ENCODE measurements around the gene DDX20. TPM values are rescaled to one million over a fixed set of nuclear protein-coding genes. Genes with fewer than 3 reads are reported as not detected.

Gene DDX20
- total RNA-seq, 1 donor, result 30.7 TPM

DNA sequence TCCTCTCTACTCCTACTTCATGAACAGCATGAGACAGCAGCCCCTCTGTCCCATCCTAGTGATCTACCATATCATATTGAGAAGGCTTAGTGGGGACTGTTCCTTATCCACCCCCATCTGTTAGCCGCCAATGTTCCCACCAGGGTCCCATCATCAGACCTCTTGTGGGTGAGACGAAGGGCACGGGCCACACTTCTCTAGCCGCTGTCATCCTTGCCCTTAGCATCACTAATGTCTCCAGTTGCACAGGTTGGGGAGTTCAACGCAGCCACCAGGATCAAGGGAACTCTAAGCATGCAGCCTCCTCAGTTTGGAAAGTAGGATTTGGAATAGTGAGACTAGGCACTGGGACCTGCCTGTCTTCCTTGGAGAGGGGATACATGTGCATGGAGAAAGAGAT is 36.6 kb upstream of the DDX20 start:
- H3K4me3 ChIP-seq (ENCODE audit: low read depth, low read length), result no peak overlapping the region
- DNase-seq (ENCODE audit: low read depth), result no peak
- TF ChIP-seq, protein P1, sequence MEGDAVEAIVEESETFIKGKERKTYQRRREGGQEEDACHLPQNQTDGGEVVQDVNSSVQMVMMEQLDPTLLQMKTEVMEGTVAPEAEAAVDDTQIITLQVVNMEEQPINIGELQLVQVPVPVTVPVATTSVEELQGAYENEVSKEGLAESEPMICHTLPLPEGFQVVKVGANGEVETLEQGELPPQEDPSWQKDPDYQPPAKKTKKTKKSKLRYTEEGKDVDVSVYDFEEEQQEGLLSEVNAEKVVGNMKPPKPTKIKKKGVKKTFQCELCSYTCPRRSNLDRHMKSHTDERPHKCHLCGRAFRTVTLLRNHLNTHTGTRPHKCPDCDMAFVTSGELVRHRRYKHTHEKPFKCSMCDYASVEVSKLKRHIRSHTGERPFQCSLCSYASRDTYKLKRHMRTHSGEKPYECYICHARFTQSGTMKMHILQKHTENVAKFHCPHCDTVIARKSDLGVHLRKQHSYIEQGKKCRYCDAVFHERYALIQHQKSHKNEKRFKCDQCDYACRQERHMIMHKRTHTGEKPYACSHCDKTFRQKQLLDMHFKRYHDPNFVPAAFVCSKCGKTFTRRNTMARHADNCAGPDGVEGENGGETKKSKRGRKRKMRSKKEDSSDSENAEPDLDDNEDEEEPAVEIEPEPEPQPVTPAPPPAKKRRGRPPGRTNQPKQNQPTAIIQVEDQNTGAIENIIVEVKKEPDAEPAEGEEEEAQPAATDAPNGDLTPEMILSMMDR (IDR thresholded peaks at IDR 0.05; ENCODE audit: insufficient read depth, low read depth, low read length), result no peak

DNA sequence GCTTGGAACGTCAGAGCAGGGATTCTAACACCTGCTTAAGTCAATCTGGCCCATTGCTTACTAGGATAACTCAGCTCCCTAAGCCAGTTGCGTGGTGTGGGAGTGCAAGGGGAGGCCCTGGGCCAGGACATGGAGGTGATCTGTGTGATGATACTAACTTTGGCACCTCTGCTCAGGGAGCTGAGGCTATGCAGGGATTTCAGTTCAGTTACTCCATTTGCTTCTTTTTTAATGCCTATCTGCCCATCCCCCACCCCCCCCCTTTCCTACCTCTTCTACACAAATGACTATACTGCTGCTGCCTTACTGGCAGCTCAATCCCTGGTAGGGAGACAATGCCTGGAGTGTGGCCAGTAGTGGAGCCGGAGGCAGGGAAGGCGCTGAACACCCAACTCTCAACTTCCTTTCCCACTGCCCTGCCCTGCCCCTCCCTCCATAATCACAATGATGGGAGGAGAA is 36.0 kb upstream of the DDX20 start:
- TF ChIP-seq, protein P1 (IDR thresholded peaks at IDR 0.05; ENCODE audit: insufficient read depth, low read depth, low read length), result no peak
- H3K4me3 ChIP-seq (ENCODE audit: low read depth, low read length), result no peak overlapping the region
- DNase-seq (ENCODE audit: low read depth), result no peak

DNA sequence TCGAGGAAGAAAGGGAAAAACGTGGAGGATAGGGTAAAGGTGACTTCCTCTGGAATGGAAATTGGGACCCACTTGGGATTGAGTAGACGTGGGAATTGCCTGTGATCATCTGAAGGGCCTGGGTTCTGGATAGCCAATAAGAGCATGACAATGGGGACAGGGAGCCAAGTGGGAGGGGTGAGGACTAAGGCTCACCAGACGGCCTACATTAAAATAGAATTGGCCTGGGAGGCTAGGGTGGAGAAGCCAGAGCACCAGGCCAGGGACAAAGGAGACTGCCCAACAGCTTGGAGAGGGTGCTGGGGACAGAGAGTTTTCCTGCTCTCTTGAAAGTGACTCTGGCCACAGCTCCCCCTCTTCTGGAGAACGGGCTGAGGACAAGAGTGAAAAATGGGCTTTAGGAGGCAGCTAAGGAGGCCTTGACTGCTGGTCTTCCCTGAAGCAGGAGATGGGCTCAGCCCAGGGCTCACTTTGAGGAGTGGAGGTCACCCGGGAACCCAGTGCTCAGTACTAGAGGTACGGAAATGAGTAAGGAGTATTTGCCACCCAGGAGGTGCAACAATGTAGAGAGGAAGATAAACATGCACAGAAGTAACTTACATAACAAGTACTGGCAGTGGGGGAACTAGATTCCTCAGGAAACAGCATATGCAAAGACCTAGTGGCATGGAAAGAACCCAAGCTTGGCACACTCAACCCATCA is 35.3 kb upstream of the DDX20 start:
- DNase-seq (ENCODE audit: low read depth), result no peak
- TF ChIP-seq, protein P1 (IDR thresholded peaks at IDR 0.05; ENCODE audit: insufficient read depth, low read depth, low read length), result no peak
- H3K4me3 ChIP-seq (ENCODE audit: low read depth, low read length), result no peak overlapping the region

DNA sequence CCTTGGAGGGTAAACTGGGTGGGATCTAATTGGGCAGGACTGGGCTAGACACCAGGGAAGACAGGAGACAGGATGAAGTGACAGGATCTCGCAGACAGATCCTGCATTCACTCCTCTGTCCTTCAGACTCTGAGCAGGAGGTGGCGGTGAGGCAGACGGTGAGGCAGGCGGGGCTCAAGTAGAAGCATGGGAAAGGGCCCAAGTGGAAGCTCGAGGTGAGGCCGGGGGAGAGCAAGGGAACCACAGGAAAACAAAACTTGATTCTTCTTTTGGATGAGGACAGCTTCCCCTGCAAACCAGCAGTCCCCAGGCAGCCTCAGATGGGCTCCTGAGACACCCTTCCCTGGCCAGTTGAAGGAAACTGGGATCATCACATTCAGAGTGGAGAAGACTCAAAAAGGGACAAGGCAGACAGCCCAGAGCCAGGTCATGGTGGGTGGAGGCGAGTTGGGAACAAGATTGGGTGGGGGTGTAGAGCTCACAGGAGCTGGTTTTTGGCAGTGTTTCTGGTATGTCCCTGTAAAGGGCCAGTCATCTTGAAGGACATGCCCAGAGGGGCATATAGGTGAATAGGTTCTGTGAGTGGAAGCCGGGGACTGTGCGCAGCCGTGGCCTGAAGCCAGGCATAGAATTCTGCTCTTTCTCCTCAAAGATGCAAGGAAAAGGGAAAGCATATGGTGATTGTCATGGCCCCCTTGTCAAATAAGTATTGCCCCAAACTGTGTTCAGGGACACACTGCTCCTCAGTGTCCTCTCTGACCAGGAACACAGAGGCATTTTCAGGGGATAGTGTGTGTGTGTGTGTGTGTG is 34.5 kb upstream of the DDX20 start:
- H3K4me3 ChIP-seq (ENCODE audit: low read depth, low read length), result no peak overlapping the region
- DNase-seq (ENCODE audit: low read depth), result no peak
- TF ChIP-seq, protein P1 (IDR thresholded peaks at IDR 0.05; ENCODE audit: insufficient read depth, low read depth, low read length), result no peak

DNA sequence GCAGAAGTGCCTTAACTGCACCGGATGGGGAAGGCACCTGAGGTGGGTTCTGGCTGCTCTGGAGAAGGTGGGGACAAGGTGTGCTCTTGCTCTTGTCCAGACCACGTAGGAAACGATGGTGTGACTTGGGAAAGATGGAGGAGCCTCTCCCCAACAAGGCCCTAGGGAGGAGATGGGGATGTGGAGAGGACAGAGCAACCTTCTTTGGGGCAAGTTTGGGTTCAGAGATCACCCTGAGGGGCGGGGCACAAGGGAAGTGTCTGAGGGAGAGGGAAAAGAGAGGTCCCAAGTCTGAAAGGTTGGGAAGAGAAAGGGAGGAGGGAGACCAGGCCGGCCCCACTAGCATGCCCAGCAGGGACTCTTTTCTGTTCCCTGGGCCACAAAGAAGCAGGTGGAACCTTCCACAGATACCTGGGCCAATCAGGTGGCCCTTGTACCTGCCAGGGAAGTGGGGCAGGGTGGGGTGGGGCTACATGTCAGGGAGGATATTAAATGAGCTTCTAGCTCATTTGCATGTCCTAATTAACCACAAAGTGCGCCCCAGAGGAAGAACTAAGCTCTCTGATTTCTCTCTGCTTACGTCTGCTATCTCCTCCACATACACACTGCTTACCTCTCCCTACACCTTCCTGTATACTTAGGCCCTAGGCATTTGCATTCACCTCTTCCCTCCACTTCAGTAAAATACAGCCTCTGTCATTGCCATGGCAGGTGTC is 32.5 kb upstream of the DDX20 start:
- TF ChIP-seq, protein P1 (IDR thresholded peaks at IDR 0.05; ENCODE audit: insufficient read depth, low read depth, low read length), result no peak
- no peak for DNase-seq (ENCODE audit: low read depth)
- H3K4me3 ChIP-seq (ENCODE audit: low read depth, low read length), result no peak overlapping the region

DNA sequence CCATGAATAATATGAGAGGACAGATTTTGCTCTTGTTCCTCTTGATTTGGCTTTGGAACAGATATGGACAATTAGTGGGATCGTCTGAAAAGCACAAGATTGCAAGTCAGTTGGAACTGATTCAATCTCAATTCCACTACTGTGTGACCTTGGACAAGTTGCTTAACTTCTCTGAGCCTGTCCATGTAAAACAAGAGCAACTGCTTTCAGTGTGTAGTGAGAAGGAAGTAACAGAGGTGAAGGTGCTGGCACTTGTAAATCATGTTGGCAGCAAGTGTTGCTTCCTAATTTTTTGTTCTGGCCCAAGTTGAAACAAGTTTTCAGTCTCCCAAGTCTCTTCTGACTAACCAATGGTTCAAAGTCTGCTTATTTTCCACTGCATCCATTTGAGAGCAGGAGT is 31.8 kb upstream of the DDX20 start:
- no peak for DNase-seq (ENCODE audit: low read depth)
- TF ChIP-seq, protein P1 (IDR thresholded peaks at IDR 0.05; ENCODE audit: insufficient read depth, low read depth, low read length), result no peak
- no peak overlapping the region for H3K4me3 ChIP-seq (ENCODE audit: low read depth, low read length)

Measured in fibroblast of villous mesenchyme (primary cell).